ENCODE results near the gene KIAA0825.
"Not testable (repeated sequence)": the region's sequence is repeated elsewhere in the genome, so short reads cannot be mapped to it uniquely, and the experiment has no call there.

The KIAA0825 gene

GRCh38 chr5:94367900-94368299 lies 250.5 kb downstream of the KIAA0825 start:
- DNase-seq, result no peak

- no peak for DNase-seq
Observed at GRCh38 chr5:94366811-94367210, 251.6 kb downstream of the KIAA0825 start.

DNA sequence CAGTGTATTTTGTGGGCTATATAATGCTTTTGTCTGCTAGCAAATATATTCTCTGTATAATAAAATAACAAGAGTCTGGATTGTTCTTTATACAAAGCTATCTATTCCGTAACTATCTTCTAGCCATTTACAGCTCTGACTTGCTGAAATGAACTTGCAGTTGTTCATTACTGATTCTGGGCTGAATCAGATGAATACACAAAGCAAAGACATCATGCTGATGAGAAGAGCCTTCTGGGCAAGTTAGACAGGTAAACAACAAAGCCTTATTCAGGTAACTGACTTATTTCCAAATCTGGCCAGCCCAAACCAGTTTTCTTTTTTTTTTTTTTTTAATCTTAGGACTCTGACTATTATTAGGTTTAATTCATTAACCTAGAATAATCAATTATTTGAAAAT lies 255.5 kb downstream of the KIAA0825 start:
- no peak for DNase-seq

DNA sequence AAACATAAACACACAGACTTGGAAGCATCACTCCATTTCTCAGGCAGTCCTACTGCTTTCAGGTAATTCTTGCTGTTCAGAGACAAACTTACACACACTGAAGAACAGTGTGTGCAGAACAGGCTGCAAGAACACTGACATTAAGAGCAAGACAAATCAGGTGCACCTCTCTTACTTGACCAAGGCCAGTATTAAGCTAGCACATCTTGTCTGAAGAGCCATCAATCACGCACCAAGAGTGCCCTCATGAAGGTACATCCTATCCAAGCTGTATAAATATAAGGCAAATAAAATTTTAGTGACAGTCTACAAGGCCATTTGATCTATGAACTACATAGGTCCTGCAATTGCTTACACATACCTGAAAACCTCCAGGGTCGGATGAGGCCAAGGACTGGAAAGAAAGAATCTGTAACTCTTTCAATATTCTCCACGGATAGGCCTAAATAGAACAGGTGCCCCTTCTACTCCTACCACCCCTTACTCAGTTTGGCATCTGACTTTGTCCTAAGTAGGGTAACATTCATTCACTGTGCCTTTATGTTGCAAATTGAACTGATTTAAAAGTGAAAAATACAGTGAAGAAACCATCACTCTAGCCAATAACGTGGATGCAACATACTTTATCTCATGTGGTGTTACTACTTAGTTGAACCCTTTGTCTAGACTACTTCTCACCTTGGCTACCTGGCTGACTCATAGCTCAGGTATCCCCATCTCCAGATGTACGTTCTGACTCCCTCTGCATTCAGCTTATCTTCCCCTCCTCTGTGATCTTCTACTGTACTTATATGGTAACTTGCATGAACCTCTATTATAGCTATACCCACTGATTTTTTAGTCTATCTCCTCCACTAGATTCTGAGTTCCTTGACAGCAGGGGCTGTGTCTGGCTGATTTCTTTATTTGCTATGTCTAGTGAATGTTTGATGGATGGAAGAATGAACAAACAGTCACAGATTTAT lies 256.3 kb downstream of the KIAA0825 start:
- no peak for DNase-seq

- no peak for DNase-seq
Observed at GRCh38 chr5:94361161-94361560, 257.2 kb downstream of the KIAA0825 start.

DNA sequence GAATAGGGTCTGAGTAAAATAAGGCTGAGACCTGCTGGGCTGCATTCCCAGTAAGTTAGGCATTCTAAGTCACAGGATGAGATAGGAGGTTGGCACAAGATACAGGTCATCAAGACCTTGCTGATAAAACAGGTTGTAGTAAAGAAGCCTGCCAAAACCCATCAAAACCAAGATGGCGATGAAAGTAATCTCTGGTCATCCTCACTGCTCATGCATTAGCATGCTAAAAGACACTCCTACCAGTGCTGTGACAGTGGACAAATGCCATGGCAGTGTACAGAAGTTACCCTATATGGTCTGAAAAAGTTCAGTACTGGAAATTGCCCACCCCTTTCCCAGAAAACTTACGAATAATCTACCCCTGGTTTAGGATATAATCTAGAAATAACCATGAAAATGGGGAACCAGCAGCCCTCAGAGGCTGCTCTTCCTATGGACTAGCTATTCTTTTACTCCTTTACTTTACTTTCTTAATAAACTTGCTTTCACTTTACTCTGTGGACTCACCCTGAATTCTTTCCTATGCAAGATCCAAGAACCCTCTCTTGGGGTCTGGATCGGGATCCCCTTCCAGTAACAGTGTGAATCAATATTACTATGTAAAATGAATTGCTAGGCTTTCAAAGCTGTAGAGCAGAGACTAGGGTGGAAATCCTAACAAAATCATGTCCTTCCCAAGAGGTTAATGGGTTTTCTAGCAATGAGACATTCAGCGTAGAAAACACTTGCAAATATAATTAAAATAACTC lies 257.8 kb downstream of the KIAA0825 start:
- no peak for DNase-seq

DNA sequence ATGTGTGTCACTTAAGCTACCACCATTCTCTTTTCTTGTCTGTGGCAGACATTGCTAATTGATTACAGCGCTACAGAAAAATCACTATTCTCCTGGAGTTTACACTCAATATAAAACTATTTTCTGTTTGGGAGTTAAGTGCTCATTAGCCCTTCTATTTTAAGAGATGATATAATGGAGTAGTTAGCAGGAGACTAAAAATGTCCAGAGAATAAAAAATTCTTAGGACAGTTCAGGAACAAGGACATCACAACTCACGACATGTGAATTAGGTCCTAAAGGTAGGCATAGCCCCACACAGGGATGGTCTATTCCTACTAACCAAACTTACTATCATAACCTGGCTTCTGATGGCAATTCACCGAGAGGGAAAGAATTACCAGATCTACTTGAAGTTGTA lies 258.5 kb downstream of the KIAA0825 start:
- DNase-seq, result no peak

GRCh38 chr5:94355811-94356210 lies 262.6 kb downstream of the KIAA0825 start:
- no peak for DNase-seq

GRCh38 chr5:94354837-94355485 lies 263.4 kb downstream of the KIAA0825 start:
- not testable (repeated sequence) for DNase-seq

DNA sequence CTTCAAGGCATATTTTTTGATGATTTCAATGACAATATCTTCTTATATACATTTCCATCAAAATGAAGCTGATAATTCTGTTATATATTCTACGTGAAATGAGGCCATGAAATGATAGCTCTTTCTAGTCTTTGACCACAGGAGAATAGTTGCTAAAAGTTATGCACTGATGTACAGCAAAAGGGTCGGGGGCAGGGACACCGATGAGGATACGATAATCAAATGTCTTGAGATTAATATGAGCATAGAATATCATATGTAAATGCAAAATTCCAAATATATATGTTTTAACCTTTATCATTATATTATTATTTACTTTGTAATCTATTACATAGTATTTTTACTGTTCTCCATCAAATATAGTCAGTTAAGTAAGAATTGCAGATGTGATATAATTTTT lies 264.8 kb downstream of the KIAA0825 start:
- DNase-seq, result no peak

- no peak for DNase-seq
Observed at GRCh38 chr5:94347130-94347529, 271.3 kb downstream of the KIAA0825 start.

DNA sequence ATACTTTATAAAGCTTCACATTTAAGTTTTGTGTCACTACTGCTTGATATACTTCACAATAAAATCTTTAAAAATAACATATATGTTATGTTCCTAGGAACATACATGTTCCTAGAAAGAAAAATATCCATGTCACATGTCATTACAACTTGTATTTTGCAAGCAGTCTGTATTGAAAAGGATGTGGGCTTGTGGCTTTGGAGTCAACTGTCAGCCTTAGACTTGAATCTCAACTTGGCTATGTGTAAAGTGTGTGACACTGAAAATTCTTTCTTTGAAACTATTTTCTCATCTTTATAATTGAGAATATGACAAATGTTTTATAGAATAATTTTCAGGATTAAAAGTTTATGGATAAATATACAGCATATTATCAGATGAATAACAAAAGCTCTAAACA lies 273.1 kb downstream of the KIAA0825 start:
- peak; percentile 9 to 10 for DNase-seq

GRCh38 chr5:94337617-94338016 lies 280.8 kb downstream of the KIAA0825 start:
- DNase-seq, result no peak

DNA sequence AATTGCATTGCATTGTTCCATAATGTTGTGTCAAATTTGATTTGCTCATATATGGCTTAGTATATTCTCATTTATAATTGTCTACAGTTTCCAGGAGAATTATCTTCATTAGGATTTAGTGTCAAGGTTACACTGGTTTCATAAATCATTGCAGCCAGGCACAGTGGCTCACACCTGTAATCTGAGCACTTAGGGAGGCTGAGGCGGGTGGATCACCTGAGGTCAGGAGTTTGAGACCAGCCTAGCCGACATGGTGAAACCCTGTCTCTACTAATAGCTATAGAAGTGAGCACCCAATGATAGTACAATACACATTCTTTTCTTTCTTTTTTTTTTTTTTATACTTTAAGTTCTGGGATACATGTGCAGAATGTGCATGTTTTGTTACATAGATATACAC lies 282.5 kb downstream of the KIAA0825 start:
- DNase-seq, result no peak

- no peak for DNase-seq
Observed at GRCh38 chr5:94329115-94329514, 289.3 kb downstream of the KIAA0825 start.

DNA sequence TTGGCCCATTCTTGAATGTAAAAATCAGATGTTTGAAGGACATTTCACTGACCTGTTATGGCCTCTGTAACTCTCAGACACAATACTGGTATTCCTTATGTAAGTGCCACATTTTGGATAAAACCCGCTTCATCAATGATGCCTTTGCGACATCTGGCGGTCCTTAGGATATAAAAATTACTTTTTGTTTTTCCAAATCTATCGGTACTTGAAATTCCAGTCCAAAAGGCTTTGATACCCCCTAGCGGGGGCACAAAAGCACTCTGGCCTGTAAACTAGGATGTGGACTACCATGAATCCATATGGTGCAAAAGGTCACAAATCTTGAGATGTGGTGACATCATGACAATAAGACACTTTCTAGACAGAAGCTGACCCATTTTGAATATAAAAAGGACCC lies 291.8 kb downstream of the KIAA0825 start:
- DNase-seq, result no peak

- DNase-seq, result no peak
Observed at GRCh38 chr5:94316916-94317838, 301.2 kb downstream of the KIAA0825 start.

DNA sequence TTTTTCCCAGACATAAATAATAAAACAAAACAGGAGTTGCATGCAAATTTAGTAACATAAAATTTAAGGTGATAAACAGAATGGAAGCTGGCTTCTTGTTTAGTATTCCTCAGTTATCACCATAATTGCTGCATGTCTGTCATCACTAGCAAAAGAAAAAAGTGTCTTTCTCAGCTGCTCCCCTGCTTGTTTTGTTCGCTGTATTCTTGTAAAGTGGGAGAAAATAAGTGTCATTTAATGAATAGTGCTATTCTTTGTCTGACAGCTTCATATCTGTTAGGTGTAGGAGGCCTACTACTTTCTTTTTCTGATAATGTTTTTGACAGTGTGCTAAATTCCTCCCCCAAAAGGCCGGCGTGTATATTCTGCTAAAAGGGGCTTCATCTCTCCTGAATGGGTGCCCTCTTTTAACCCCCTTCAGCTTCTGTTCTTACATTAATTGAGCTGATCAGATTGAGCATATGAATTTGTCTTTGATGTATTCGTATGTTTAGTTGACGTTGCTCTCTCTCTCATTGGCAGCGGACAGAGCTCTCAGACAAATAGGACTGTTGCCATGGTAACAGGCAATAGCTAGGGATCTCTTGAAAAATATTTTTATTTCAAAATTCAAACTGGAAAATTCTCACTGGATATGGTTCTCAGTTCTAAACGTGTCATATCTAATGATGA lies 303.8 kb downstream of the KIAA0825 start:
- no peak for DNase-seq

DNA sequence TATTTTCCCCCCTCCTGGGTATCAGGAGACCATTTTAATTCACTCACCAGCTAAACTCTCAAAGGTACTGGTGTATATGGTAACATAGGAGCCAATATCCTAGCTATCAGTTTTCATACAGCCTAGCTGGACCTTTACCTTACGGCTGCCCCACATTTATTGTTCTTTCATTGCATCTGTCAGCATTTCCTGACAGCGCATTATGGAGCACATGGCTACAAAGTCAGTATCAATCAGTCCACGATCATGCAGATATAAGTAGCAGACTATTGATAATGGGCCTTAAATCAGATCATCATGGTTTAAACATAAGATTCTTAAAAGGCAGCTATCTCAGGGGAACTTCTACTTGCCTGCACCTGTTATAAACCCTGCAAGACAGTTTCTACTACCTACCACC lies 304.7 kb downstream of the KIAA0825 start:
- no peak for DNase-seq

- no peak for DNase-seq
Observed at GRCh38 chr5:94313188-94313587, 305.2 kb downstream of the KIAA0825 start.

GRCh38 chr5:94312298-94312697 lies 306.1 kb downstream of the KIAA0825 start:
- no peak for DNase-seq

DNA sequence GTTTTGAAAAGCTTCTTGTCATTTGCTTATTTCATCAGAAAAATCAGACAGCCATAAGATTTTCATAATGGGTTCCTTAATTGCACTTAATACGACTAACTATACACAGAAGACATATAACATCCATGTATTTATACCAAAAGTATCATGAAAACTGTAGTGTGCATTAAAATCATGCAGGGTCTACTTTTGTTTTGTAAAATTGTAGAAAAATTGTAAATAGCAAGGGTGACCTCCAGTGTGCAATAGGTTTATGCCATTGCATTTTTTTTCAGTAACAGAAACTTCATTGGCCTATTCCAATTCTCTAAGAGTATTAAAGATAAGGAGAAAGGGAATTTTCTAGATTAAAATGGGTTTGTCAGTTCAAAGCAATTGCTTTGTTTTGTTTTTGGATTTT lies 307.6 kb downstream of the KIAA0825 start:
- DNase-seq, result no peak
